GM18873 (cell line): Measurements from ENCODE around the gene TBXAS1.

Source experiments
- ATAC-seq: cut with Tn5 transposase; IDR thresholded peaks from one replicate; pipeline ENCODE4 v1.9.1; 2021; ENCODE audit warnings: mild to moderate bottlenecking, moderate library complexity, moderate number of reproducible peaks; ENCODE audit not compliant: unreplicated experiment, low FRiP score

Gene TBXAS1

DNA sequence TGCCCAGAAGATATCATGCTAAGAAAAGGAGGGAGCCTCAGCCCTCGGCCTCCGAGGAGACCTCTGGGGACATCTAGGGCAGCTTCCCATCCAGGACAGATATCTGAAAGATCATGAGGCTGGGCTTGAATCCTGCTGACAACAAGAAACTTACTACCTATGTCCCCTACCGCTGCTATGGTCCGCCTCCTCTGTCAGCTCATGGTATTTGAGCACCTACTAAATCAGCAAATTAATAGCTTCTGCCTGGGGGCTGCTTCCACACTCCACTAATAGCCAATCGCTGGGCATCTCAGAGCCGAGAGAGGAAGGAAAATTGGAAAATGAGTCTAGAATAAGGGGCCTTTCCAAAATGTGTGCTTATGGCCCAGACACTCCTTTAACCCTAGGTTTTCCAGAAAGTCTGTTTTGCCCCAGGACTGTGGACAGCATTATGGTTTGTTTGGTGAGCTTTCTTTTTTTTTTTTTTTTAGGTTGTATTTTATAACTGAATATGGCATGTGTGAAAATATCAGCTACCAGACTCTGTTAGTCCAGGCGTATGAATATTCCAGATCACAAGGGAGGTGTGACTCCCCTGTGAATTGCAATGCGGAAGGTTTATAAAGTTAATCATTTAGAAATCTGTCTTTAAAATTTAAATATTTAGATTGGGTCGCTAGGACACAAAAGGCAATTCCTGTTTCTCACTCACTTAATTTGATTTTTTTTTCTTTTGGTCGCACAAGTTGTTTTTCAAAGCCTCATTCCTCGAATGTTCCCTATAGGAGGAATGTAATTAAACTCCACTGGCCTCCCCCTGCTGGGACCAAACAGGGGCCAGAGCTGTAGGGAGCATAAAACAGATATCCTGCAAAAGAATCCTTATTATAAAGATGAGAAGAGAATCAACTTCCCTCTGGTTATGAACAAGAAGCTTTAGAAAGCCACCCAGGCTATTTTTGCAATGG, 144.3 kb downstream of the TBXAS1 start:
- no peak for ATAC-seq

GRCh38 chr7:139974179-139974811, 145.2 kb downstream of the TBXAS1 start:
- no peak for ATAC-seq

GRCh38 chr7:139976055-139976837, 147.2 kb downstream of the TBXAS1 start:
- ATAC-seq: no peak

DNA sequence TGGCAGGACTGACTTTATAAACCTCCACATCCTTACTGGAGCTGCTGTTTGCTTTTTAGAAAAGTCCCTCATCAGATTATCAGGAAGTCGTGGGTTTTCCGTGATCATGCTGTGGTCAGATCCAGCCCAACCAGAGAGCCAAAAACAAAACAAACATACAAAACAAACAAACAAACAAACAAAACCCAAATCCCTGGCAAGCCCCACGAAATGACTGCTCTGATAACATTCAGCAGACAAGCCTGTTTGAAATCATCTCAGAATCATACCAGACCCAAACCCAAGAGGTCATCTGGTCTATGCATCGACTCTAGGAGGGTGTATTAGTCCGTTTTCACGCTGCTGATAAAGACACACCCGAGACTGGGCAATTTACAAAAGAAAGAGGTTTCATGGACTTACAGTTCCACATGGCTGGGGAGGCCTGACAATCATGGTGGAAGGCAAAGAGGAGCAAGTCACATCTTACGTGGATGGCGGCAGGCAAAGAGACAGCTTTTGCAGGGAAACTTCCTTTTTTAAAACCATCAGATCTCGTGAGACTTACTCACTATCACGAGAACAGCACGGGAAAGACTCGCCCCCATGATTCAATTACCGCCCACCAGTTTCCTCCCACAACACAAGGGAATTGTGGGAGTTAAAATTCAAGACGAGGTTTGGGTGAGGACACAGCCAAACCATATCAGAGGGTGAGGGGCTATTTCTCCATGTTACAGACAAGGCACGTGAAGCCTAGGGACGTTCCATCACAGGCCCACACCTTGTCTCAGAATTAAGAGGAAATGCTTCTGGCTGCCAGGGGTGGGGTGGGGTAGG, 148.0 kb downstream of the TBXAS1 start:
- no peak for ATAC-seq

GRCh38 chr7:139981511-139981895, 152.4 kb downstream of the TBXAS1 start:
- no peak for ATAC-seq

DNA sequence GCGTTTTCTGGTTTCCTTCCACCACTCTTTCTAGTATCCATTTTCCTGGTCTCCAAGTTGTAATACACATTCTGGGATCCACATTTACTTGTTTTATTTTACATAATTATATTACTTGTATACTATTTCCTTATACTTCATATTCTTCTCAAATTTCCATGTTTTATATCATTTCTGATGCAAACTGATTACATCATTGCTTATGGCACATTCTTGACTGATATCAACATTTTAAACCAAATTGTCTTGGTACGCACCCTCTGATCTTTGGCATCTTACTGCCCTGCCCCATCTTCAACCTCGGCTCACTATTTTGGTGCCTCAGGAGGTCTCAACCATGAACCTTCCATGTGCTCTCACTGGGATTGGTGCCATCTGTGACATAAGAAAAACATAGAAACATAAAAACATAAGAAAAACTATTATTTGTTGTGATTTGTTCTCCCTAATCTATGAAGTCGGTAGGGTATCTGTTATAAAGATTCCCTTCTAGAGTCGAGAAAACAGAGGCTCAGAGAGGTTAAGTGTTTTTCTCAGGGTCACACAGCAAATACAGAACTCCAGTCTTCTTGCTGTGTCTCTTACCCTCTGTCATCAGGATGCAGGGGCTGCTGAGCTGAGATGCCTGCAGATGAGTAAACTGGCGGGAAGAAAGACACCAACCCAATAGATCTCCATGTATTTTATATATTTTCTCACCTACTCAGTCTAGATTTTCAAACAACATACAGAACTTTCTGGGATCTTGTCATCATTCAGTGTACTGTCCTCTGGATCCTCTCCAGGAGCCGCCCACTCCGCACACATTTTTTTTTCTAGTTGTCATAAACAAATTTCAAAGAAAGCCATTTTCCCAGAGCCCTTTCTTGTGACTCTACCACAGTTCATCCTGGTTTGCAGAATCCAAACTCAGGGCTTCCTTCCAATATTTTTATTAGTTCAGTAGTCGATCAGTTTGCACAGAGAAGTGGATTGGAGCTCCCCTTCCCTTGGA, 154.2 kb downstream of the TBXAS1 start:
- ATAC-seq: no peak

- ATAC-seq: no peak
Observed at GRCh38 chr7:139984642-139985539, 155.8 kb downstream of the TBXAS1 start.

- no peak for ATAC-seq
Observed at GRCh38 chr7:139985811-139986210, 156.7 kb downstream of the TBXAS1 start.

GRCh38 chr7:139987691-139988516, 158.8 kb downstream of the TBXAS1 start:
- no peak for ATAC-seq

DNA sequence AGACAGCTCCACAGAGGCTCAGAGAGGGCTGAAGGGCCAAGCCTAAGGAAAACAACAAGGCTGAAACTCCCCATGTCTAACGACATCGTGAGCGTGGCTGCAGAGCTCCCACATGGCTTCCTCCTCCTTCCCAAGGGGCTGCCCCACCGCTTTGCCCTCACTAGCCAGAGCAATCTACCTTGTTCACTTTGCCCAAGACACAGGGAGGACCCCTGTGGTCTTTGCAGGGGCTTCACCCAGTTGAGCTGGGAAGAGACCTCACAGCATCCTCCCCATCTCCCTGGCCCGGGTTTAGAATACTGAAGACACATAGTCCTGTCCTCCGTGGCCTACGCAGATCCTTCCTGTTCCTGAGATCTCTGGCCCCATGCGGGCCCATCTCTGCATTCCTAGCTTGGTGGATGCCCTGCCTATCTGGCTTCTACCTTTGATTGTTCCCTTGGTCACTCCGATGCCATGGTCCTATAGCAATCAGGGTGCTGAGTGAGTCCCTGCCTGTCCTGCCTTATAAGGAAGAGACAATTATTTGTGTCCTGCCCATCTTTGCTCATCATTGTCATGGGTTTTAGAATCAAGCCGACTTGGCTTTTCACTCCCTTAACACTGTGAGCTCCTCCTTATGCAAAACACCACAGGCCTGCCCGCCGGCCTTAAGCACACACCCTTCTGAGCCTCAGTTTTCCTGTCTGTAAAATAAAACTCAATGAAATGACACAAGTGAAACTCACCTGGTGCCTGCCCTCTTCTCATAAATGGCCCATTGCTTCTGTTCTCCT, 160.5 kb downstream of the TBXAS1 start:
- ATAC-seq: no peak

DNA sequence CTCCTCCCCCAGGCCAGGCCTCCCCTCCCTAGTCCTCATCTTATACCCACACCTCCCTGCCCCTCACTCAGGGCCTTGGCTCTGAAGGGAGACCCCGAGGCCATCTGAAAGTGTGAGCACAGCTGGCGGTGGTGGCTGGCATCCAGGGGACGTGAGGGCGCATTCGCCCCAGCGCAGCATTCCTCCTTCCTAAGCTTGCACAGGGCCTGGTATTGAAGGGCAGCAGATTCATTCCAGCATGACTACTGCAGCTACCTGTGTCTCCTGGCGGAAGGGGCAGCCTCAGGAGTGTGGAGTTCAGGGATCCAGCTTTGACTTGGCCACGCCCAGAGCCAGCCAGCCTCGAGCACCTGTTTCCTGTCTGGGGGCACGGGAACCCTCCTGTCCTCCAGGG, 161.1 kb downstream of the TBXAS1 start:
- ATAC-seq: no peak

DNA sequence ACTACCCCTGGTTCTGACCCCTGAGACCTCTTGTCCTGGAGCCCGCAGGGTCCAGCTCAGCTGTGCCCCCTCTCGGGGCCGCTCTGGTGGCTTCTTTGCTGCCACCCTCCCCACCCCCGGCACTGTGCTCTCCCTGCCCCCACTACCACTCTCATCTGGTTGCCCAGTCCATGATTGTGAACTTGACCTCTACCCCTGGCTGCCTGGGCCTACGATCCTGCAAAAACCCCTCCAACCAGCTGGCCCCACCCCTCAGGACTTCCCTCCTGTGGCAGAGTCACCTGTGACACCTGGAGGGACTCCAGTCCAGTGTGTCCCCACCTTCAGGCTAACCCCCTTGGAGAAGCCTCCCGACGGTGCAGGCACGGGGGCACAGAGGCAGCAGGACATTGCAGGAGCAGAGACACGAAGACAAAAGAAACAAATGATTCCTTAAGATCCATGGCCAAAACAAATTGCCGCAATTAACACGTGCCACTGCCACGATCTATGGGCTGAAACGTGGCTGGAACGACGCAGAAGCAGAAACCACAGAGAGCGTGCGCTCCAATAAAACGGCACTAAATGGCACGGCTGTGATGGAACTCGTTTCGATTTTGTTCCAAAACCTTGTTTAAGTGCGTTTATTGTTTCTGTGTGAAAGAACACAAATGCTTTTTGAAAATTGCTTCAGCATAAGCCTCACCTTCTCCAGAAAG, 161.7 kb downstream of the TBXAS1 start:
- no peak for ATAC-seq

DNA sequence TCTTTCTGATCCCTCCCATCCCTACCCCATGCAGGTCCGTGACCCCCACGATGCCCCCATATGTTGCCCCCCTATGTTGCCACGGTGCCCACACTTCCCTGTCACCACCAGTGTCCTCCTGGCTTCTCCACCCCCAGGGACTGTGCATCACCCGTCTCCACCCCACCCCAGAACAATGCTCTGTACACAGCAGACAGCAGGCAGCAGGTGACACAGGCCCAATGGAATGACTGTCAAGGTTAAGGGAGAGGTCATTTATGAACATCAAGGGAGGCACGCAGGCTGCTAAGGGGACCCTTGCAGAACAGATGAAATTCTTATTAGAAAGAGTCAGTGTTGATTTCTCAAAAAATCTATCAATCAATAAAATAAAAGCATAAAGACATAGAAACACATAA, 162.2 kb downstream of the TBXAS1 start:
- no peak for ATAC-seq

GRCh38 chr7:139991911-139992310, 162.8 kb downstream of the TBXAS1 start:
- ATAC-seq: no peak

DNA sequence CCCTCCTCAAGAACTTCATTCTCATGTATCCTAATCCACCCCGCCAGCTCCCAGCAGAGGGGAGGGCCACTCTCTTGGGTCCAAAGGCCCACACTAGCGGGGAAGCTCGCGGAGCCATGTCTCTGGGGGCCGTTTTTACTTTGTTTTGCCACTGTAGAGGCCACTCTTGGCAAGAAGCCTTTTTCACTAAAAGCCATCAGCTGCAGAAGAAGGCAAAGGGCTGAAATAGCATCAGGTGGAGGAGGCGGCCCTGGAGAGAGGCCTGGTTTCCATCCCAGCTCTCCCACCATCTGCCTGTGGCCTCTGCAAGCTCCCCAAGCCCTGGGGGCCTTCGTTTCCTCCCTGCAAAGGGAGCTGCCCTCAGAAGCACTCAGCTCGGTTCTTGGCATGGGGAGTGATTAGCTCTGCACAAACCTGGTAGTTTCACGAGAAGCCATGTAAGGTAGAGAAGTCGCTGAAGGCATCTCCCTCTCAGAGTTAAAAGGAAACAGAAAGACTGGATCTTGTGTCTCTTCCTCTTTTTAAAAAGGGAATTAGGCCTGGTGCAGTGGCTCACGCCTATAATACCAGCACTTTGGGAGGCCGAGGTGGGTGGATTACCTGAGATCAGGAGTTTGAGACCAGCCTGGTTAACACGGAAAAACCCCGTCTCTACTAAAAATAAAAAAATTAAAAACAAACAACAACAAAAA, 163.4 kb downstream of the TBXAS1 start:
- no peak for ATAC-seq
